ENCODE data around the gene GSG1L2.

The GSG1L2 gene

GRCh38 chr17:9828296-9829295, 6.7 kb upstream of the GSG1L2 start:
- Histone ChIP-seq H3K4me2 (ENCODE audit: low read length) (no peak overlapping the region), H2AFZ (ENCODE audit: low read depth, low read length) (no peak overlapping the region), H3K79me2 (ENCODE audit: low read length) (no peaks in the 10 kb centered on the region), H3K27me3 (ENCODE audit: low read depth, low read length) (0 out of 2 replicates have a peak, but pooled peaks cover 4% of the 10 kb centered on the region), H3K4me1 (ENCODE audit: low read length) (no peaks in the 10 kb centered on the region), H4K20me1 (ENCODE audit: insufficient read depth, low read length) (no peaks in the 10 kb centered on the region), H3K36me3 (replicated peaks; ENCODE audit: low read depth, low read length) (no peaks in the 10 kb centered on the region), H3K4me3 (ENCODE audit: low read length) (no peak overlapping the region), H3K9ac (ENCODE audit: low read length) (no peak overlapping the region), H3K9me3 (ENCODE audit: insufficient read depth, low read length) (no peaks in the 10 kb centered on the region), H3K27ac (ENCODE audit: low read length) (no peak overlapping the region)
- TF ChIP-seq, protein P1, sequence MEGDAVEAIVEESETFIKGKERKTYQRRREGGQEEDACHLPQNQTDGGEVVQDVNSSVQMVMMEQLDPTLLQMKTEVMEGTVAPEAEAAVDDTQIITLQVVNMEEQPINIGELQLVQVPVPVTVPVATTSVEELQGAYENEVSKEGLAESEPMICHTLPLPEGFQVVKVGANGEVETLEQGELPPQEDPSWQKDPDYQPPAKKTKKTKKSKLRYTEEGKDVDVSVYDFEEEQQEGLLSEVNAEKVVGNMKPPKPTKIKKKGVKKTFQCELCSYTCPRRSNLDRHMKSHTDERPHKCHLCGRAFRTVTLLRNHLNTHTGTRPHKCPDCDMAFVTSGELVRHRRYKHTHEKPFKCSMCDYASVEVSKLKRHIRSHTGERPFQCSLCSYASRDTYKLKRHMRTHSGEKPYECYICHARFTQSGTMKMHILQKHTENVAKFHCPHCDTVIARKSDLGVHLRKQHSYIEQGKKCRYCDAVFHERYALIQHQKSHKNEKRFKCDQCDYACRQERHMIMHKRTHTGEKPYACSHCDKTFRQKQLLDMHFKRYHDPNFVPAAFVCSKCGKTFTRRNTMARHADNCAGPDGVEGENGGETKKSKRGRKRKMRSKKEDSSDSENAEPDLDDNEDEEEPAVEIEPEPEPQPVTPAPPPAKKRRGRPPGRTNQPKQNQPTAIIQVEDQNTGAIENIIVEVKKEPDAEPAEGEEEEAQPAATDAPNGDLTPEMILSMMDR (IDR thresholded peaks at IDR 0.05; ENCODE audit: low read depth, low read length) = no peak
- TF ChIP-seq EZH2phosphoT487 (IDR thresholded peaks at IDR 0.05; ENCODE audit: low read depth) = no peak

GRCh38 chr17:9825641-9826150, 3.8 kb upstream of the GSG1L2 start, which contains the start of gene GLP2R:
Gene GLP2R, plus strand, starts transcription at chr17:9825924. Its CDS starts 140 bp downstream, at chr17:9826064.
- Histone ChIP-seq H3K9me3 (ENCODE audit: insufficient read depth, low read length) (no peaks in the 10 kb centered on the region), H2AFZ (ENCODE audit: low read depth, low read length) (no peak within 1 kb of the TSS), H3K4me1 (ENCODE audit: low read length) (no peaks in the 10 kb centered on the region), H3K9ac (ENCODE audit: low read length) (no peak within 1 kb of the TSS), H3K36me3 (replicated peaks; ENCODE audit: low read depth, low read length) (no peaks in the 10 kb centered on the region), H3K4me2 (ENCODE audit: low read length) (no peak within 1 kb of the TSS), H4K20me1 (ENCODE audit: insufficient read depth, low read length) (no peaks in the 10 kb centered on the region), H3K27ac (ENCODE audit: low read length) (no peak within 1 kb of the TSS), H3K79me2 (ENCODE audit: low read length) (no peaks in the 10 kb centered on the region), H3K4me3 (ENCODE audit: low read length) (no peak within 1 kb of the TSS), H3K27me3 (ENCODE audit: low read depth, low read length) (0 out of 2 replicates have a peak, but pooled peaks cover 4% of the 10 kb centered on the region)
- no peak for TF ChIP-seq EZH2phosphoT487 (IDR thresholded peaks at IDR 0.05; ENCODE audit: low read depth)
- TF ChIP-seq, protein P1 (IDR thresholded peaks at IDR 0.05; ENCODE audit: low read depth, low read length) = no peak

DNA sequence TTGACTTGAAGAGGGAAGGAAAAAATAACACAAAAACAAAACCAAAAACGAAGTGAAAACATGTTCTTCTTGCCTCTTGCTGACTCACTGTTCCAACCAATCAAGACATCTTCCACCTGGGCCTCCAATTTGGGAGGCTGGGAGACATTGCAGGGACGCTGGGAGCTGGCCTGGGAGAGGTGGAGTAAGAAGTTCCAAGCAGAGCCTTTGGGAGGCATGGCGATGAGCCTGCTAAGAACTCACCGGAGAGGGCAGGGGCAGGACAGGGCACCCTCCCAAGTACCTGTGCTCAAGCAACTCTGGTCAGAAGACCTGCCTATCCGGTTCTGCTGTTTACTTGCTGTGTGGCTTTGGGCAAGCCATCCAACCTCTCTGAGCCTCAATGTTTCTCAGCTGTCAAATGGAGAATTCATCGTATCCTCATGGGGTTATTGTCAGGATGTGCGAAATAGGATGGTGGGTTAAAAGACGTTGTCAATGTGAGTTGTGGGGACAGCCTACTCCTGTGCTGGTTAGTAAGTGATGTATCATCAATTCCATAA, 3.0 kb upstream of the GSG1L2 start:
- H3K79me2 ChIP-seq (ENCODE audit: low read length) = no peaks in the 10 kb centered on the region
- H3K36me3 ChIP-seq (replicated peaks; ENCODE audit: low read depth, low read length) = no peaks in the 10 kb centered on the region
- H4K20me1 ChIP-seq (ENCODE audit: insufficient read depth, low read length) = no peaks in the 10 kb centered on the region
- H3K4me3 ChIP-seq (ENCODE audit: low read length) = no peak overlapping the region
- TF ChIP-seq EZH2phosphoT487 (IDR thresholded peaks at IDR 0.05; ENCODE audit: low read depth) = no peak
- TF ChIP-seq, protein P1 (IDR thresholded peaks at IDR 0.05; ENCODE audit: low read depth, low read length) = no peak
- H3K9me3 ChIP-seq (ENCODE audit: insufficient read depth, low read length) = no peaks in the 10 kb centered on the region
- no peak overlapping the region for H3K27ac ChIP-seq (ENCODE audit: low read length)
- H3K4me1 ChIP-seq (ENCODE audit: low read length) = no peaks in the 10 kb centered on the region
- H3K27me3 ChIP-seq (ENCODE audit: low read depth, low read length) = 0 out of 2 replicates have a peak, but pooled peaks cover 2% of the 10 kb centered on the region
- no peak overlapping the region for H3K9ac ChIP-seq (ENCODE audit: low read length)
- H3K4me2 ChIP-seq (ENCODE audit: low read length) = no peak overlapping the region
- no peak overlapping the region for H2AFZ ChIP-seq (ENCODE audit: low read depth, low read length)

DNA sequence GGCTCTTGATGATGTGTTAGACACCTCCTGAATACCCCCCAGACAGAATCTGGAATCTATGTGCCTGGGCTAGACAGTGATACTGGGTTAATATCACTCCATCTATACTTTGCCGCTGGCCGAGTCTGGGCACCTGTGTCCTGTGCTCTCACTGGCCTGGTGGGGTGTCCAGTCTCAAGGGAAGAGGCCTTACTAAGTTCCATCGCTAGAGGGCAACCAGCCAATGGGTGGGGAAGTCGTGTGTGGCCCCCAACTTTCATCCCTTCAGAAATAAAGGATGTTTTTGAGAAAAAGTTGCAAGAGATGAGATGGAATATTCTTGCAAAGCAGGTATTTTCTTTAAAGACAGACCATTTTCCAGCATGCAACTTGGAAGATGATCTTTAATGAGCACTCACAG, 2.2 kb upstream of the GSG1L2 start:
- Histone ChIP-seq H3K79me2 (ENCODE audit: low read length) (no peaks in the 10 kb centered on the region), H4K20me1 (ENCODE audit: insufficient read depth, low read length) (no peaks in the 10 kb centered on the region), H3K27ac (ENCODE audit: low read length) (no peak overlapping the region), H3K4me1 (ENCODE audit: low read length) (no peaks in the 10 kb centered on the region), H3K4me2 (ENCODE audit: low read length) (no peak overlapping the region), H3K36me3 (replicated peaks; ENCODE audit: low read depth, low read length) (no peaks in the 10 kb centered on the region), H2AFZ (ENCODE audit: low read depth, low read length) (no peak overlapping the region), H3K9me3 (ENCODE audit: insufficient read depth, low read length) (no peaks in the 10 kb centered on the region), H3K4me3 (ENCODE audit: low read length) (no peak overlapping the region), H3K9ac (ENCODE audit: low read length) (no peak overlapping the region), H3K27me3 (ENCODE audit: low read depth, low read length) (no peaks in the 10 kb centered on the region)
- TF ChIP-seq EZH2phosphoT487 (IDR thresholded peaks at IDR 0.05; ENCODE audit: low read depth) = no peak
- TF ChIP-seq, protein P1 (IDR thresholded peaks at IDR 0.05; ENCODE audit: low read depth, low read length) = 0 out of 2 replicates have a peak, but pooled peaks have one; percentile 6

Measured in OCI-LY3 (cell line).